Astrocyte (in vitro differentiated cells and primary cell): ENCODE data around the gene HYDIN. TPM values are rescaled to one million over a fixed set of nuclear protein-coding genes. Genes with fewer than 3 reads are reported as not detected.

ENCODE experiments used
- DNase-seq: peaks from one replicate; pipeline ENCODE4 v3.0.0-alpha.2; 2010; ENCODE audit warnings: low read depth
- FAIRE-seq: peaks from 2 replicates; lab custom pipeline; 2011; peaks lifted over from hg19 to GRCh38; lab: Jason Lieb, UNC
- H2AFZ ChIP-seq: 2 replicates; pipeline ENCODE4 v1.6.0; 2012; ENCODE audit warnings: low read depth, low read length, inconsistent platforms
- H3K27ac ChIP-seq: 2 replicates; pipeline ENCODE4 v1.5.1; 2011; ENCODE audit warnings: low read depth, low read length, inconsistent platforms
- H3K27me3 ChIP-seq: 2 replicates; pipeline ENCODE4 v1.6.0; 2011; ENCODE audit warnings: low read length, inconsistent platforms; ENCODE audit not compliant: insufficient read depth
- H3K36me3 ChIP-seq: 2 replicates; pipeline ENCODE4 v1.5.1; 2011; ENCODE audit warnings: low read length, inconsistent platforms; ENCODE audit not compliant: insufficient read depth
- H3K4me1 ChIP-seq: 2 replicates; pipeline ENCODE4 v1.5.1; 2011; ENCODE audit warnings: low read length, inconsistent platforms; ENCODE audit not compliant: insufficient read depth
- H3K4me2 ChIP-seq: 2 replicates; pipeline ENCODE4 v1.6.0; 2012; ENCODE audit warnings: low read length, inconsistent platforms
- H3K4me3 ChIP-seq: 2 replicates; pipeline ENCODE4 v1.5.1; 2011; ENCODE audit warnings: low read depth, mild to moderate bottlenecking, low read length, inconsistent platforms; ENCODE audit not compliant: insufficient read depth
- H3K79me2 ChIP-seq: 2 replicates; pipeline ENCODE4 v1.6.0; 2012; ENCODE audit warnings: mild to moderate bottlenecking, low read length, inconsistent platforms; ENCODE audit not compliant: insufficient read depth
- H3K9ac ChIP-seq: 2 replicates; pipeline ENCODE4 v1.6.0; 2012; ENCODE audit warnings: mild to moderate bottlenecking, low read length, inconsistent platforms
- H3K9me3 ChIP-seq: 2 replicates; pipeline ENCODE4 v1.5.1; 2012; ENCODE audit warnings: low read depth, mild to moderate bottlenecking, low read length, inconsistent platforms; ENCODE audit not compliant: insufficient read depth
- H4K20me1 ChIP-seq: 2 replicates; pipeline ENCODE4 v1.6.0; 2012; ENCODE audit warnings: low read length, inconsistent platforms; ENCODE audit not compliant: insufficient read depth
- H3K27ac Mint-ChIP-seq: one replicate; pipeline ENCODE4 v1.8.0; 2021; ENCODE audit warnings: mild to moderate bottlenecking, mixed read lengths; ENCODE audit not compliant: unreplicated experiment
- H3K27me3 Mint-ChIP-seq: one replicate; pipeline ENCODE4 v1.8.0; 2021; ENCODE audit warnings: low read depth, mixed read lengths; ENCODE audit not compliant: unreplicated experiment
- H3K36me3 Mint-ChIP-seq: one replicate; pipeline ENCODE4 v1.8.0; 2021; ENCODE audit warnings: low read depth, mixed read lengths; ENCODE audit not compliant: unreplicated experiment
- H3K4me1 Mint-ChIP-seq: one replicate; pipeline ENCODE4 v1.8.0; 2021; ENCODE audit warnings: low read depth, mixed read lengths; ENCODE audit not compliant: unreplicated experiment
- H3K4me3 Mint-ChIP-seq: one replicate; pipeline ENCODE4 v1.8.0; 2021; ENCODE audit warnings: mild to moderate bottlenecking, moderate library complexity, mixed read lengths; ENCODE audit not compliant: unreplicated experiment
- H3K9me3 Mint-ChIP-seq: one replicate; pipeline ENCODE4 v1.8.0; 2021; ENCODE audit warnings: mild to moderate bottlenecking, mixed read lengths; ENCODE audit not compliant: unreplicated experiment
- EZH2 ChIP-seq: IDR thresholded peaks from 2 replicates; pipeline ENCODE4 v1.6.1; 2012; ENCODE audit warnings: mild to moderate bottlenecking, low read length, inconsistent platforms; ENCODE audit not compliant: insufficient read depth
- total RNA-seq: library from RNA; stranded (reverse); gene quantifications from 2 replicates; pipeline ENCODE4 v1.2.1, GENCODE V29; 2021
- TF ChIP-seq, protein P1 (sequence below): IDR thresholded peaks from 2 replicates; pipeline ENCODE4 v1.5.1; 2011; ENCODE audit warnings: low read depth, mild to moderate bottlenecking, inconsistent platforms, low read length, moderate library complexity; ENCODE audit not compliant: insufficient read depth

Gene HYDIN
- total RNA-seq, 1 donor from 2014 or later, result 1.4 TPM

DNA sequence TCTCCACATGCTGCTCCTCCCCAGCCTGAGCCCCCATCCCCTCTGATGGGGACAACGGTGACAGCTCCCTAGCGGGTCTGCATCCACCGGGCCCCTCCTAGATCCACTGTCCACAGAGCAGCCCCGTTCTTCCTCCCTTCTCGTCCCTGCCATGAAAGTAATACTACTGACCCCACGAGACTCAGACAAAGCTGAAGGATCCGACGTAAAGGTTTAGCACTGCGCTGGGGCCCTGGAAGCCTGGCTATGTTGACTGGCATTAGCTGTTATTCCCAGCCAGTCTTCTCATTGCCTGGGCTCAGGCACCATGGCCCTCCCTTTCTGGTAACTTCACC is 460.3 kb downstream of the HYDIN start:
- no peak for TF ChIP-seq EZH2
- TF ChIP-seq, protein P1, sequence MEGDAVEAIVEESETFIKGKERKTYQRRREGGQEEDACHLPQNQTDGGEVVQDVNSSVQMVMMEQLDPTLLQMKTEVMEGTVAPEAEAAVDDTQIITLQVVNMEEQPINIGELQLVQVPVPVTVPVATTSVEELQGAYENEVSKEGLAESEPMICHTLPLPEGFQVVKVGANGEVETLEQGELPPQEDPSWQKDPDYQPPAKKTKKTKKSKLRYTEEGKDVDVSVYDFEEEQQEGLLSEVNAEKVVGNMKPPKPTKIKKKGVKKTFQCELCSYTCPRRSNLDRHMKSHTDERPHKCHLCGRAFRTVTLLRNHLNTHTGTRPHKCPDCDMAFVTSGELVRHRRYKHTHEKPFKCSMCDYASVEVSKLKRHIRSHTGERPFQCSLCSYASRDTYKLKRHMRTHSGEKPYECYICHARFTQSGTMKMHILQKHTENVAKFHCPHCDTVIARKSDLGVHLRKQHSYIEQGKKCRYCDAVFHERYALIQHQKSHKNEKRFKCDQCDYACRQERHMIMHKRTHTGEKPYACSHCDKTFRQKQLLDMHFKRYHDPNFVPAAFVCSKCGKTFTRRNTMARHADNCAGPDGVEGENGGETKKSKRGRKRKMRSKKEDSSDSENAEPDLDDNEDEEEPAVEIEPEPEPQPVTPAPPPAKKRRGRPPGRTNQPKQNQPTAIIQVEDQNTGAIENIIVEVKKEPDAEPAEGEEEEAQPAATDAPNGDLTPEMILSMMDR, result no peak
- Histone ChIP-seq H3K4me1 (peaks cover 15% of the 10 kb centered on the region), H2AFZ (no peak overlapping the region), H3K79me2 (no peaks in the 10 kb centered on the region), H3K27ac (no peak overlapping the region), H3K4me3 (no peak overlapping the region), H3K4me2 (no peak overlapping the region), H3K9me3 (no peaks in the 10 kb centered on the region), H3K27me3 (no peaks in the 10 kb centered on the region), H3K9ac (no peak overlapping the region), H4K20me1 (peaks cover 8% of the 10 kb centered on the region), H3K36me3 (peaks cover 7% of the 10 kb centered on the region)
- Mint-ChIP-seq H3K27ac (no peak overlapping the region), H3K36me3 (peaks cover 15% of the 10 kb centered on the region), H3K9me3 (no peaks in the 10 kb centered on the region), H3K27me3 (no peaks in the 10 kb centered on the region), H3K4me3 (no peak overlapping the region), H3K4me1 (peaks cover 19% of the 10 kb centered on the region)
- FAIRE-seq, result no peak
- DNase-seq, result no peak

DNA sequence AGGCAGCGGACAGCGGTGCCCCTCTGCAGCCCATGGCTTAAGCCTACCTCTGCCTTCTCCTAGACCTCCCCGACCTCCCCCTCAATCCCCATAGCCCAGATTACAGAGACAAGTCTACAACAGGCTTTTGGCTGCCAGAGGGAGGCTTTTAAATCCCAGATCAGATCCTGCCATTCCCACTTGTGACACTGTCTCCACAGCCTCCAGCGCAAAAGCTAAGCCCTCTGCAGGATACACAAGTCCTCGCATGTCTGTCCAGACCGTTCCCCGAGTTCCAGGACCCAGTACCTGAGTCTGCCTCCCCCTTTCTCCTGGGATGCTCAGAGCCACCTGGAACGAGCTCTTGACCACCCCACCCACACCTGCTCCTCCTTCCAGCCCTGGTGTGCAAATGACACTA is 460.8 kb downstream of the HYDIN start:
- H3K79me2 ChIP-seq, result no peaks in the 10 kb centered on the region
- H3K9me3 ChIP-seq, result no peaks in the 10 kb centered on the region
- no peak for TF ChIP-seq EZH2
- TF ChIP-seq, protein P1, result no peak
- no peak overlapping the region for H3K27ac ChIP-seq
- no peak overlapping the region for H2AFZ ChIP-seq
- H3K36me3 ChIP-seq, result peaks cover 7% of the 10 kb centered on the region
- no peak for DNase-seq
- no peaks in the 10 kb centered on the region for H3K27me3 ChIP-seq
- peaks cover 15% of the 10 kb centered on the region for H3K36me3 Mint-ChIP-seq
- H3K4me1 ChIP-seq, result peaks cover 15% of the 10 kb centered on the region
- no peaks in the 10 kb centered on the region for H3K27me3 Mint-ChIP-seq
- H3K4me3 Mint-ChIP-seq, result no peak overlapping the region
- H3K27ac Mint-ChIP-seq, result no peak overlapping the region
- peaks cover 19% of the 10 kb centered on the region for H3K4me1 Mint-ChIP-seq
- H3K4me3 ChIP-seq, result no peak overlapping the region
- no peak overlapping the region for H3K4me2 ChIP-seq
- no peak overlapping the region for H3K9ac ChIP-seq
- no peaks in the 10 kb centered on the region for H3K9me3 Mint-ChIP-seq
- no peak for FAIRE-seq
- peaks cover 8% of the 10 kb centered on the region for H4K20me1 ChIP-seq

DNA sequence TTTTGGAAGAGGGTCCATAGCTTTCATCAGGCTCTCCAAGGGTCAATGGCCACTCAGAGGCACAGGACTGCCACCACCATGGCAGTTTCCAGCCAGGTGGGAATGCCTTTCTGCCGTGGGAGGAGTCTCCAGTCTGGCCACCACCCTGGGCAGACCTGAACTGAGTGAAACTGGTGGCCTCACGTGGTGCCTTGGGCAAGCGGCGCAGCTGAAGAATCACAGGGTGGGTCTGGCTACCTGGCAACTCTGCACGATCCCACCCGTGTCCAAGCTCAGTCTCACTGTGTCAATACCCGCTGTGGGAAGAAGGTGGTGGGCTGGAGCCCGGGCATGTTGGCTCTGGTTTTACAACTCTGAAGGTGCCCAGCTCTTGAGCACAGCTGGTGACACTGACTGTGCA is 461.4 kb downstream of the HYDIN start:
- Mint-ChIP-seq H3K36me3 (peaks cover 15% of the 10 kb centered on the region), H3K4me3 (no peak overlapping the region), H3K27ac (no peak overlapping the region), H3K4me1 (peaks cover 19% of the 10 kb centered on the region), H3K27me3 (no peaks in the 10 kb centered on the region), H3K9me3 (no peaks in the 10 kb centered on the region)
- FAIRE-seq (no peak), DNase-seq (no peak)
- Histone ChIP-seq H3K9me3 (no peaks in the 10 kb centered on the region), H4K20me1 (peaks cover 8% of the 10 kb centered on the region), H3K79me2 (no peaks in the 10 kb centered on the region), H3K9ac (no peak overlapping the region), H3K27ac (no peak overlapping the region), H3K4me3 (no peak overlapping the region), H3K4me2 (no peak overlapping the region), H3K36me3 (peaks cover 4% of the 10 kb centered on the region), H2AFZ (no peak overlapping the region), H3K4me1 (peaks cover 15% of the 10 kb centered on the region), H3K27me3 (no peaks in the 10 kb centered on the region)
- TF ChIP-seq EZH2, result no peak
- TF ChIP-seq, protein P1, result no peak
